Keratinocyte (primary cell): ENCODE data around the gene MME. TPM values are rescaled to one million over a fixed set of nuclear protein-coding genes. Genes with fewer than 3 reads are reported as not detected.

Source experiments
- DNase-seq: peaks from one replicate; pipeline ENCODE4 v3.0.0-alpha.2; 2011; ENCODE audit warnings: low read depth, missing footprints, low spot score
- FAIRE-seq: peaks from 2 replicates; lab custom pipeline; 2011; peaks lifted over from hg19 to GRCh38; lab: Jason Lieb, UNC
- H2AFZ ChIP-seq: 2 replicates; pipeline ENCODE4 v1.6.0; 2012; ENCODE audit warnings: low read length, control low read depth, inconsistent platforms; ENCODE audit not compliant: control insufficient read depth
- H3K27ac ChIP-seq: 2 replicates; pipeline ENCODE4 v1.5.1; 2011; ENCODE audit warnings: low read length; ENCODE audit not compliant: control insufficient read depth, insufficient read depth
- H3K27me3 ChIP-seq: 3 replicates; pipeline ENCODE4 v1.6.0; 2011; ENCODE audit warnings: low read length; ENCODE audit not compliant: control insufficient read depth, insufficient read depth; ENCODE audit errors: extremely low read depth
- H3K36me3 ChIP-seq, 2 experiments: 2 replicates in 1 of 2; 3 replicates in 1 of 2; pipeline ENCODE4 v1.5.1; 2011; ENCODE audit warnings: low read length in 2 of 2, mild to moderate bottlenecking in 1 of 2; ENCODE audit not compliant: control insufficient read depth in 2 of 2, insufficient read depth in 2 of 2; ENCODE audit errors: extremely low read depth in 1 of 2
- H3K4me1 ChIP-seq: 3 replicates; pipeline ENCODE4 v1.5.1; 2011; ENCODE audit warnings: low read length; ENCODE audit not compliant: control insufficient read depth, insufficient read depth; ENCODE audit errors: extremely low read depth
- H3K4me2 ChIP-seq: 3 replicates; pipeline ENCODE4 v1.6.0; 2011; ENCODE audit warnings: low read depth, low read length; ENCODE audit not compliant: control insufficient read depth, insufficient read depth; ENCODE audit errors: extremely low read depth
- H3K4me3 ChIP-seq, 3 experiments: fragments of 200-600 bp in 1 of 3; sonication (generic) in 1 of 3; 2 replicates in 2 of 3; 3 replicates in 1 of 3; pipeline ENCODE4 v1.5.1; 2011 to 2016; ENCODE audit warnings: low read length in 3 of 3, mild to moderate bottlenecking in 3 of 3, control low read depth in 2 of 3, inconsistent platforms in 1 of 3, low read depth in 1 of 3, mixed read lengths in 1 of 3, mixed run types in 1 of 3, moderate library complexity in 1 of 3; ENCODE audit not compliant: control insufficient read depth in 2 of 3, insufficient read depth in 2 of 3; ENCODE audit errors: extremely low read depth in 1 of 3
- H3K79me2 ChIP-seq: 2 replicates; pipeline ENCODE4 v1.6.0; 2012; ENCODE audit warnings: low read length; ENCODE audit not compliant: control insufficient read depth, insufficient read depth
- H3K9ac ChIP-seq: 3 replicates; pipeline ENCODE4 v1.6.0; 2011; ENCODE audit warnings: low read length; ENCODE audit not compliant: control insufficient read depth, insufficient read depth; ENCODE audit errors: extremely low read depth
- H3K9me1 ChIP-seq: 3 replicates; pipeline ENCODE4 v1.6.0; 2011; ENCODE audit warnings: low read length; ENCODE audit not compliant: control insufficient read depth, insufficient read depth; ENCODE audit errors: extremely low read depth
- H3K9me3 ChIP-seq: 2 replicates; pipeline ENCODE4 v1.5.1; 2012; ENCODE audit warnings: low read depth, low read length; ENCODE audit not compliant: control insufficient read depth
- H4K20me1 ChIP-seq: 3 replicates; pipeline ENCODE4 v1.6.0; 2011; ENCODE audit warnings: low read length; ENCODE audit not compliant: control insufficient read depth, insufficient read depth; ENCODE audit errors: extremely low read depth
- CTCF ChIP-seq, 3 experiments: IDR thresholded peaks in 1 of 3; conservative IDR thresholded peaks in 1 of 3; optimal IDR thresholded peaks in 1 of 3; 2 replicates in 2 of 3; 3 replicates in 1 of 3; pipeline versions ENCODE3 to v1.5.1; 2011; ENCODE audit warnings: low read length in 3 of 3, mild to moderate bottlenecking in 3 of 3, moderate library complexity in 2 of 3, control low read depth in 1 of 3, inconsistent platforms in 1 of 3; ENCODE audit not compliant: insufficient read depth in 2 of 3; ENCODE audit errors: extremely low read depth in 1 of 3
- EZH2 ChIP-seq: IDR thresholded peaks from one replicate; pipeline ENCODE4 v1.6.1; 2012; ENCODE audit warnings: inconsistent platforms, mild to moderate bottlenecking, low read length, moderate library complexity
- dilution Hi-C: fragments of 300-500 bp; cut with MboI; formaldehyde crosslinking; loops from one replicate; pipeline ENCODE4 v1.7.0; 2020; ENCODE audit warnings: low sequenced_read_pairs; ENCODE audit not compliant: extremely low pct_ligation_motif_present
- polyA plus RNA-seq, 5 experiments: library from polyadenylated mRNA; depleted of rRNA in 3 of 5; stranded (reverse) in 3 of 5; stranded (forward) in 1 of 5; unstranded in 1 of 5; fragments of >200 nt; gene quantifications; 1 replicate in 1 of 5; 2 replicates in 3 of 5; 3 replicates in 1 of 5; pipeline versions ENCODE4 v1.2.1 to v1.2.3, GENCODE V29; 2011 to 2012; ENCODE audit warnings: missing spikeins in 2 of 5, low read depth in 1 of 5, low replicate concordance in 1 of 5

MME gene
- polyA plus RNA-seq, 1 donor (not counting 4 experiments of a cell fraction or from before 2014, with no cell fraction given), result 2.0 TPM

- TF ChIP-seq CTCF (optimal IDR thresholded peaks at IDR 0.05 in 1 of 3, IDR thresholded peaks at IDR 0.05 in 1 of 3, conservative IDR thresholded peaks at IDR 0.05 in 1 of 3; ENCODE audit: extremely low read depth in 1 of 3, insufficient read depth in 2 of 3, low read length in 3 of 3) (no peak), EZH2 (no peak)
- DNase-seq (no peak), FAIRE-seq (no peak)
- no peaks in the 10 kb centered on the region for H3K4me1 ChIP-seq
- dilution Hi-C loops, result no loop called here
- H3K27me3 ChIP-seq, result no peaks in the 10 kb centered on the region
- no peaks in the 10 kb centered on the region for H3K36me3 ChIP-seq
- H4K20me1 ChIP-seq, result no peaks in the 10 kb centered on the region
- H3K9me1 ChIP-seq, result no peaks in the 10 kb centered on the region
- H3K4me2 ChIP-seq, result no peak overlapping the region
- H3K4me3 ChIP-seq, result no peak overlapping the region
- no peaks in the 10 kb centered on the region for H3K79me2 ChIP-seq
- no peak overlapping the region for H3K9ac ChIP-seq
- no peaks in the 10 kb centered on the region for H3K9me3 ChIP-seq
- H2AFZ ChIP-seq, result no peak overlapping the region
- no peak overlapping the region for H3K27ac ChIP-seq
Observed at GRCh38 chr3:155159301-155159700, 79.2 kb downstream of the MME start.

GRCh38 chr3:155161640-155162292 lies 81.6 kb downstream of the MME start:
- no peak for FAIRE-seq
- H3K4me3 ChIP-seq, result no peak overlapping the region
- no peaks in the 10 kb centered on the region for H3K9me1 ChIP-seq
- H3K9ac ChIP-seq, result no peak overlapping the region
- H3K27ac ChIP-seq, result no peak overlapping the region
- no peak overlapping the region for H3K4me2 ChIP-seq
- no peaks in the 10 kb centered on the region for H3K4me1 ChIP-seq
- dilution Hi-C loops, result no loop called here
- no peaks in the 10 kb centered on the region for H4K20me1 ChIP-seq
- no peaks in the 10 kb centered on the region for H3K9me3 ChIP-seq
- TF ChIP-seq EZH2, result no peak
- no peak for TF ChIP-seq CTCF (optimal IDR thresholded peaks at IDR 0.05 in 1 of 3, IDR thresholded peaks at IDR 0.05 in 1 of 3, conservative IDR thresholded peaks at IDR 0.05 in 1 of 3; ENCODE audit: extremely low read depth in 1 of 3, insufficient read depth in 2 of 3, low read length in 3 of 3)
- H3K36me3 ChIP-seq, result no peaks in the 10 kb centered on the region
- DNase-seq, result no peak
- no peak overlapping the region for H2AFZ ChIP-seq
- no peaks in the 10 kb centered on the region for H3K27me3 ChIP-seq
- H3K79me2 ChIP-seq, result no peaks in the 10 kb centered on the region
